GM23338 (cell line): ENCODE data around the gene IGF1R. TPM values are rescaled to one million over a fixed set of nuclear protein-coding genes. Genes with fewer than 3 reads are reported as not detected.

Source experiments
- ETS1 ChIP-seq: IDR thresholded peaks from 2 replicates; pipeline ENCODE4 v1.6.1; 2016; ENCODE audit warnings: antibody characterized with exemption
- JUNB ChIP-seq: IDR thresholded peaks from one replicate; pipeline ENCODE4 v1.6.1; 2016; ENCODE audit warnings: antibody characterized with exemption; ENCODE audit not compliant: unreplicated experiment
- ZNF462 ChIP-seq: fragments of 250-450 bp; sonication (Bioruptor Pico); IDR thresholded peaks from 2 replicates; pipeline ENCODE4 v1.5.0; 2020; ENCODE audit warnings: mild to moderate bottlenecking, moderate library complexity
- microRNA-seq: library from miRNA; unstranded; fragments of <30 nt; microRNA quantifications from one replicate; pipeline ENCODE4, GENCODE V29; 2017
- polyA plus RNA-seq: library from polyadenylated mRNA; unstranded; fragments of >200 nt; fragmentation: Nextera tagmentation; extraction: Ambion mirVana; gene quantifications from 2 replicates; pipeline ENCODE4 v1.2.1, GENCODE V29; 2016
- small RNA-seq: library from RNA; depleted of rRNA; stranded (forward); fragments of <200 nt; gene quantifications from one replicate; pipeline ENCODE3, GENCODE V24; 2014; ENCODE audit warnings: low replicate concordance
- total RNA-seq: library from RNA; depleted of rRNA; stranded (reverse); fragments of >200 nt; shearing (Covaris generic); gene quantifications from 2 replicates; pipeline ENCODE4 v1.2.3, GENCODE V29; 2014

Gene IGF1R
- total and polyA plus RNA-seq, 2 experiments from 2014 or later, result 20.4 to 92.2 TPM

DNA sequence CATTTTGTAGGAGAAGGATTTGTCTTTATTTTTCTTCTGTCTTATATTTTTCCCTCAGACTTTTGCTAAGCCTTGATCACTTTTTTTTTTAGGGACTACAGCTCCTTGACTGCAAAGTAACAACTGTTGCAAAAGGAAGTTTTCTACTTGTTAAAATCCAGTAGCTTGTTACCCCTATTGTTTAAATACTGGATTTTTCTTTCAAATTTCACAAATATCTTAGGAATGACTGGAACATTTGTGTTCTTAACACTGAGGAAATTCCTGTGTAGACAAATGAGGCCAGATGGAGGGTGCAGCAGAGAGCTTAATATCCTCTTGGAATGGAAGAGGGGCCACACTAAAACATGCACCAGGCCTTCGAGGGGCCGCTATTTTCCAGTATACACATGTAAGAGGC, 362.4 kb downstream of the IGF1R start (continued):
- TF ChIP-seq ETS1 (no peak), ZNF462 (no peak), JUNB (no peak)

Small RNAs within 50 kb of the gene (microRNA-seq; reads per million reads assigned to microRNA genes)
- not detected for gene MIR4714

Small RNAs within 50 kb of the gene (small RNA-seq; reads per million reads assigned to genes)
- not detected for gene MIR4714
